ENCODE results near the gene HBQ1. TPM values are rescaled to one million over a fixed set of nuclear protein-coding genes. Genes with fewer than 3 reads are reported as not detected.

The HBQ1 gene
- total RNA-seq (2022; extraction: Qiagen RNA extraction; ENCODE audit: low read depth): 4.6 to 8.4 TPM (median 7.2 TPM) in 5 replicates

GRCh38 chr16:180101-180675 is at the start of gene HBQ1:
TSS of gene HBQ1 (plus strand) at chr16:180459. CDS start at chr16:180487, 28 bp downstream.

GRCh38 chr16:152141-153128 is 27.8 kb upstream of the HBQ1 start, which contains the start of gene HBZ:
TSS of gene HBZ (plus strand) at chr16:152644. CDS start at chr16:152910, 266 bp downstream.

GRCh38 chr16:165539-166374 is 14.5 kb upstream of the HBQ1 start, which contains the start of gene HBM:
TSS of gene HBM (plus strand) at chr16:165978. CDS start at chr16:165998, 20 bp downstream.

GRCh38 chr16:172374-172941 is 7.8 kb upstream of the HBQ1 start, which contains the start of gene HBA2:
TSS of gene HBA2 (plus strand) at chr16:172876. CDS start at chr16:172913, 37 bp downstream.

GRCh38 chr16:176477-177382 is 3.5 kb upstream of the HBQ1 start, which contains the start of gene HBA1:
TSS of gene HBA1 (plus strand) at chr16:176680. CDS start at chr16:176717, 37 bp downstream.

GRCh38 chr16:228852-229730 is 48.8 kb downstream of the HBQ1 start, which contains the start of gene LUC7L:
TSS of gene LUC7L (minus strand) at chr16:229449. CDS start at chr16:229339, 110 bp downstream.

Other genes with a start within 250 kb of the HBQ1 start
- 37.5 to 43.1 TPM (median 41.6 TPM) in 5 replicates for gene POLR3K, start 126.9 kb upstream of the HBQ1 start, total RNA-seq (2022; extraction: Qiagen RNA extraction; ENCODE audit: low read depth)
- 59.6 to 78.0 TPM (median 75.6 TPM) in 5 replicates for gene SNRNP25, start 126.6 kb upstream of the HBQ1 start, total RNA-seq (2022; extraction: Qiagen RNA extraction; ENCODE audit: low read depth)
- gene RHBDF1, start 107.8 kb upstream of the HBQ1 start, total RNA-seq (2022; extraction: Qiagen RNA extraction; ENCODE audit: low read depth): 19.8 to 32.1 TPM (median 28.4 TPM) in 5 replicates
- gene MPG, start 102.2 kb upstream of the HBQ1 start, total RNA-seq (2022; extraction: Qiagen RNA extraction; ENCODE audit: low read depth): 54.2 to 80.9 TPM (median 71.8 TPM) in 5 replicates
- 23.1 to 31.0 TPM (median 30.2 TPM) in 5 replicates for gene NPRL3, start 41.8 kb upstream of the HBQ1 start, total RNA-seq (2022; extraction: Qiagen RNA extraction; ENCODE audit: low read depth)
- gene HBZ, start 27.8 kb upstream of the HBQ1 start, total RNA-seq (2022; extraction: Qiagen RNA extraction; ENCODE audit: low read depth): 0.13 TPM in 1 of 5 replicates, not detected in the others
- gene HBM, start 14.5 kb upstream of the HBQ1 start, total RNA-seq (2022; extraction: Qiagen RNA extraction; ENCODE audit: low read depth): not detected in 5 replicates
- 0.27 to 0.53 TPM (median 0.40 TPM) in 3 of 5 replicates, not detected in the others for gene HBA2, start 7.6 kb upstream of the HBQ1 start, total RNA-seq (2022; extraction: Qiagen RNA extraction; ENCODE audit: low read depth)
- 0.91 to 1.6 TPM (median 1.3 TPM) in 5 replicates for gene HBA1, start 3.8 kb upstream of the HBQ1 start, total RNA-seq (2022; extraction: Qiagen RNA extraction; ENCODE audit: low read depth)
- gene LUC7L, start 49.0 kb downstream of the HBQ1 start, total RNA-seq (2022; extraction: Qiagen RNA extraction; ENCODE audit: low read depth): 46.2 to 59.0 TPM (median 55.7 TPM) in 5 replicates
- gene FAM234A, start 54.4 kb downstream of the HBQ1 start, total RNA-seq (2022; extraction: Qiagen RNA extraction; ENCODE audit: low read depth): 43.8 to 50.6 TPM (median 45.5 TPM) in 5 replicates
- 3.7 to 5.5 TPM (median 4.1 TPM) in 5 replicates for gene RGS11, start 95.5 kb downstream of the HBQ1 start, total RNA-seq (2022; extraction: Qiagen RNA extraction; ENCODE audit: low read depth)
- gene ARHGDIG, start 100.1 kb downstream of the HBQ1 start, total RNA-seq (2022; extraction: Qiagen RNA extraction; ENCODE audit: low read depth): 1.8 to 3.8 TPM (median 2.5 TPM) in 5 replicates
- 0.23 to 0.89 TPM (median 0.57 TPM) in 4 of 5 replicates, not detected in the other for gene PDIA2, start 102.7 kb downstream of the HBQ1 start, total RNA-seq (2022; extraction: Qiagen RNA extraction; ENCODE audit: low read depth)
- 27.2 to 35.2 TPM (median 34.5 TPM) in 5 replicates for gene AXIN1, start 172.3 kb downstream of the HBQ1 start, total RNA-seq (2022; extraction: Qiagen RNA extraction; ENCODE audit: low read depth)
- gene MRPL28, start 190.1 kb downstream of the HBQ1 start, total RNA-seq (2022; extraction: Qiagen RNA extraction; ENCODE audit: low read depth): 114 to 137 TPM (median 122 TPM) in 5 replicates
- gene PGAP6, start 201.5 kb downstream of the HBQ1 start, total RNA-seq (2022; extraction: Qiagen RNA extraction; ENCODE audit: low read depth): 22.4 to 38.6 TPM (median 36.8 TPM) in 5 replicates
- 265 to 436 TPM (median 422 TPM) in 5 replicates for gene NME4, start 216.7 kb downstream of the HBQ1 start, total RNA-seq (2022; extraction: Qiagen RNA extraction; ENCODE audit: low read depth)
- 19.3 to 29.5 TPM (median 28.7 TPM) in 5 replicates for gene DECR2, start 221.4 kb downstream of the HBQ1 start, total RNA-seq (2022; extraction: Qiagen RNA extraction; ENCODE audit: low read depth)
- gene RAB11FIP3, start 245.2 kb downstream of the HBQ1 start, total RNA-seq (2022; extraction: Qiagen RNA extraction; ENCODE audit: low read depth): 17.3 to 23.6 TPM (median 20.1 TPM) in 5 replicates

Measured in A549 treated with CpdA at 1 μM for 4 hours (cell line).